ENCODE results near the gene TRPM3. TPM values are rescaled to one million over a fixed set of nuclear protein-coding genes. Genes with fewer than 3 reads are reported as not detected.

TRPM3 gene
- total RNA-seq, 1 donor from 2014 or later, result 0.35 TPM

GRCh38 chr9:70603020-70603411, 518.4 kb downstream of the TRPM3 start:
- no peak for ATAC-seq
- H3K9me3 ChIP-seq, result no peaks in the 10 kb centered on the region
- DNase-seq, result no peak
- no peak overlapping the region for H3K4me3 ChIP-seq
- intact Hi-C loops (cut with DNase I), result loop anchor here (10.0 kb wide), 3 partner anchors 118 to 248 kb away; no protein-coding TSS in a partner anchor
- TF ChIP-seq CTCF (IDR thresholded peaks at IDR 0.05), result no peak
- H3K27me3 ChIP-seq, result no peaks in the 10 kb centered on the region
- H3K27ac ChIP-seq, result no peak overlapping the region
- H3K4me1 ChIP-seq, result peaks cover 30% of the 10 kb centered on the region
- no peaks in the 10 kb centered on the region for H3K36me3 ChIP-seq

GRCh38 chr9:70602321-70603019, 519.0 kb downstream of the TRPM3 start:
- intact Hi-C loops (cut with DNase I), result loop anchor here (10.0 kb wide), 3 partner anchors 118 to 248 kb away; no protein-coding TSS in a partner anchor
- Histone ChIP-seq H3K27me3 (no peaks in the 10 kb centered on the region), H3K9me3 (no peaks in the 10 kb centered on the region), H3K4me1 (peaks cover 25% of the 10 kb centered on the region), H3K36me3 (no peaks in the 10 kb centered on the region), H3K4me3 (no peak overlapping the region), H3K27ac (peak overlapping the region; percentile 86)
- ATAC-seq, result peak; percentile 82
- TF ChIP-seq CTCF (IDR thresholded peaks at IDR 0.05), result peak; percentile 78
- DNase-seq, result no peak

GRCh38 chr9:70601000-70601951, 520.1 kb downstream of the TRPM3 start:
- Histone ChIP-seq H3K36me3 (no peaks in the 10 kb centered on the region), H3K4me3 (no peak overlapping the region), H3K27ac (peak overlapping the region; percentile 86), H3K27me3 (no peaks in the 10 kb centered on the region), H3K4me1 (peaks cover 25% of the 10 kb centered on the region), H3K9me3 (no peaks in the 10 kb centered on the region)
- peak; percentile 80 for ATAC-seq
- intact Hi-C loops (cut with DNase I), result loop anchor here (10.0 kb wide), 3 partner anchors 116 to 246 kb away; no protein-coding TSS in a partner anchor
- DNase-seq, result peak; percentile 91
- TF ChIP-seq CTCF (IDR thresholded peaks at IDR 0.05), result no peak

- no peaks in the 10 kb centered on the region for H3K36me3 ChIP-seq
- H3K9me3 ChIP-seq, result no peaks in the 10 kb centered on the region
- ATAC-seq, result no peak
- intact Hi-C loops (cut with DNase I), result loop anchor here (10.0 kb wide), 3 partner anchors 116 to 246 kb away; no protein-coding TSS in a partner anchor
- no peak for DNase-seq
- H3K4me1 ChIP-seq, result peaks cover 25% of the 10 kb centered on the region
- no peaks in the 10 kb centered on the region for H3K27me3 ChIP-seq
- no peak overlapping the region for H3K4me3 ChIP-seq
- no peak for TF ChIP-seq CTCF (IDR thresholded peaks at IDR 0.05)
- peak overlapping the region; percentile 86 for H3K27ac ChIP-seq
These were observed 520.9 kb downstream of the TRPM3 start for GRCh38 chr9:70600506-70600905.

GRCh38 chr9:70597886-70598285, 523.5 kb downstream of the TRPM3 start:
- no peak overlapping the region for H3K4me3 ChIP-seq
- DNase-seq, result no peak
- H3K9me3 ChIP-seq, result no peaks in the 10 kb centered on the region
- H3K4me1 ChIP-seq, result peaks cover 37% of the 10 kb centered on the region
- H3K36me3 ChIP-seq, result no peaks in the 10 kb centered on the region
- intact Hi-C loops (cut with DNase I), result no loop called here
- no peak for ATAC-seq
- TF ChIP-seq CTCF (IDR thresholded peaks at IDR 0.05), result no peak
- H3K27ac ChIP-seq, result no peak overlapping the region
- H3K27me3 ChIP-seq, result no peaks in the 10 kb centered on the region

Measured in upper lobe of right lung (tissue), 1 donor.